Esophagus squamous epithelium (tissue), 5 donors: Measurements from ENCODE around the gene ZDHHC11B. TPM values are rescaled to one million over a fixed set of nuclear protein-coding genes. Genes with fewer than 3 reads are reported as not detected.
"Not testable (repeated sequence)": the region's sequence is repeated elsewhere in the genome, so short reads cannot be mapped to it uniquely, and the experiment has no call there.

Source experiments
- DNase-seq: peaks from one replicate; lab custom pipeline; 2025; lab: John Stamatoyannopoulos, UW
- H3K27ac ChIP-seq, 4 donors: fragments of 200-600 bp; sonication (generic); one replicate each; pipeline ENCODE4 v1.5.1; 2016 to 2019; ENCODE audit warnings: mild to moderate bottlenecking in 1 of 4
- H3K27me3 ChIP-seq, 4 donors: fragments of 200-600 bp; sonication (generic); 1 replicate in 3 of 4; 2 replicates in 1 of 4; pipeline versions ENCODE4 v1.5.1 to v1.6.0; 2017 to 2021; ENCODE audit warnings: antibody characterized with exemption in 1 of 4
- H3K36me3 ChIP-seq, 3 donors: fragments of 200-600 bp; sonication (generic); one replicate each; pipeline ENCODE4 v1.5.1; 2016 to 2019
- H3K4me1 ChIP-seq, 3 donors: fragments of 200-600 bp; sonication (generic); one replicate each; pipeline ENCODE4 v1.5.1; 2017 to 2019
- H3K4me3 ChIP-seq, 4 donors: fragments of 200-600 bp; sonication (generic); 1 replicate in 3 of 4; 2 replicates in 1 of 4; pipeline ENCODE4 v1.5.1; 2016 to 2019; ENCODE audit warnings: mild to moderate bottlenecking in 2 of 4, moderate library complexity in 1 of 4
- H3K9me3 ChIP-seq, 3 donors: fragments of 200-600 bp; sonication (generic); one replicate each; pipeline ENCODE4 v1.5.1; 2016 to 2019
- POLR2A ChIP-seq, 4 donors: fragments of 450-650 bp; IDR thresholded peaks; one replicate each; pipeline ENCODE4 v1.6.1; 2017; ENCODE audit warnings: antibody characterized with exemption in 4 of 4, mild to moderate bottlenecking in 4 of 4, moderate library complexity in 3 of 4
- WGBS, 2 donors: methylation state at CpG; one replicate each; pipeline ENCODE4 v1.1.5; 2018; 5-methylcytosine and 5-hydroxymethylcytosine counted together
- intact Hi-C: fragments of 100-400 bp; cut with DNase I; formaldehyde crosslinking; loops from one replicate; pipeline ENCODE4 v1.15.0; 2022
- total RNA-seq, 4 donors: library from RNA; depleted of rRNA; stranded (reverse); fragments of >200 nt; gene quantifications; one replicate each; pipeline ENCODE4 v1.1.0, GENCODE V29; 2016
- TF ChIP-seq, protein P1 (sequence below), 6 experiments: fragments of 450-650 bp in 4 of 6; fragments of 200-600 bp in 2 of 6; sonication (generic) in 2 of 6; IDR thresholded peaks; one replicate each; pipeline ENCODE4 v1.5.1; 2016 to 2019; ENCODE audit warnings: antibody characterized with exemption in 6 of 6, mild to moderate bottlenecking in 4 of 6, moderate library complexity in 4 of 6
- donor health status: DM: yes; HTN: yes; CAD: no.

ZDHHC11B gene, protein sequence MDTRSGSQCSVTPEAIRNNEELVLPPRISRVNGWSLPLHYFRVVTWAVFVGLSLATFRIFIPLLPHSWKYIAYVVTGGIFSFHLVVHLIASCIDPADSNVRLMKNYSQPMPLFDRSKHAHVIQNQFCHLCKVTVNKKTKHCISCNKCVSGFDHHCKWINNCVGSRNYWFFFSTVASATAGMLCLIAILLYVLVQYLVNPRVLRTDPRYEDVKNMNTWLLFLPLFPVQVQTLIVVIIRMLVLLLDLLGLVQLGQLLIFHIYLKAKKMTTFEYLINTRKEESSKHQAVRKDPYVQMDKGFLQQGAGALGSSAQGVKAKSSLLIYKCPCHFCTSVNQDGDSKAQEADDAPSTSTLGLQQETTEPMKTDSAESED
- total RNA-seq: 1 to 10 TPM in 3 of 4 donors, under 1 TPM in 1; 0.44 to 4.6 (median 2.7) TPM

DNA sequence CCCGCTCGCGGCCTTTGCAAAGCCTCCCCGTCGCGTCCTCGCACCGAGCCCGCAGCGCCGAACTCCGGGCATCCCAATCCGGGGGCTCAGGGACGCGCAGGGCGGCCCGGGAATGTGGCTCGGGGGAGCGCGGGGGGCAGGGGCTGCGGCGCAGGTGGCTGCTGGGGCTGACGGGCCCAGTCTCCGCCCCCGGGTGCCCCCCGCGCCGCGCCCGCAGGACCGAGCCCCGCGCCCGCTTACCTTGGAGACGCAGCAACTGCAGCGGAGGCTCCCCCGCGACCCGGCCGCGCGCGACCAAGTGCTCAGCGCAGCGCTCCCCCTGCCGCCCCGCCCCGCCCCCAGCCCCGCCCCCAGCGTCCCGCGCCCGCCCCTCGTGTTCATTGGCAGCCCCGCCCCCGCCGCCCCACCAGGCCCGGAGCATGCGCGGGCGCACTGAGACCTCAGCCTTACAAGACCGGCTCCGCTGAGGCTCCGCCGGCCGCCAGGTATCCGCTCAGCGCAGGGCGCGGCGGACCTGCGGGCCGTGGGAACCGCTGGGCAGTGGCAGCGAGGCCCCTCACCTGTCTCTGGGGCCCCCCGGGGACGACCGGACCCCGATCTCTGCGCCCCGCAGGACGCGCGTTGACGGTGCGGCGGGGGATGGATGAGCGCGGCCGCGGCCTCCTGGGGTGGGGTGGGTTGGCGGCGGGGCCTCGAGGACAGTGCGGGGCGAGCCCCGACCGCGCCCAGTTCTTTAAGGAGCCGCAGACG lies at the start of gene ZDHHC11B:
TSS of gene ZDHHC11B (minus strand) at position 302 of the 750 bp plus-strand sequence. CDS start 17,810 bp downstream, outside the sequence.
- peak in 1 of 4 donors; percentile 60 for TF ChIP-seq POLR2A (IDR thresholded peaks at IDR 0.05)
- H3K36me3 ChIP-seq, H3K9me3 ChIP-seq, H3K27me3 ChIP-seq, intact Hi-C loops: not testable (repeated sequence)
- Histone ChIP-seq H3K27ac (peak within 1 kb of the TSS; percentile 69 to 80 (median 74)), H3K4me1 (peaks cover 4 to 23% (median 14%) of the 10 kb centered on the region in 3 donors), H3K4me3 (peak within 1 kb of the TSS; percentile 60 to 75 (median 66))
- peak; percentile 52 for DNase-seq
- 0% methylated on average over 1 to 4 of the region's 101 CpGs for WGBS, 2 donors

DNA sequence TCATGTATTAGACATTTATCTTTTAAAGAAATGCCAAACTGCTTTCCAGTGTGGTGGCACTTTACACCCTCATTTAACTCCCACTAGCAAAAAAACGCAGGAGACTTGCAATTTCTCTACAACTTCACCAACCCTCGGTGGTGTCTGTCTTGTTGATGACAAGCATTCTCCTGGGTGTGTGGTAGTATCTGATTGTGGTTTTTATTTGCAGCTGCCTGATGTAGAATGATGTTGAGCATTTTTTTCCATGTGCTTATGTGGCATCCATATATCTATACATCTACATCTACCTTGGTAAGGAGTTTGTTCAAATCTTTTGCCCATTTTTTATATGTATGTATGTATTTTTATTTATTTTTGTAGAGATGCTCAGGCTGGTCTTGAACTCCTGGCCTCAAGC lies 49.5 kb upstream of the ZDHHC11B start:
- WGBS, 2 donors: 81 to 86% methylated on average over 2 of the region's 2 CpGs
- DNase-seq, intact Hi-C loops, H3K4me3 ChIP-seq, H3K36me3 ChIP-seq, H3K27ac ChIP-seq, H3K9me3 ChIP-seq, H3K27me3 ChIP-seq: not testable (repeated sequence)
- H3K4me1 ChIP-seq: peaks cover 0 to 20% (median 0%) of the 10 kb centered on the region in 3 donors

DNA sequence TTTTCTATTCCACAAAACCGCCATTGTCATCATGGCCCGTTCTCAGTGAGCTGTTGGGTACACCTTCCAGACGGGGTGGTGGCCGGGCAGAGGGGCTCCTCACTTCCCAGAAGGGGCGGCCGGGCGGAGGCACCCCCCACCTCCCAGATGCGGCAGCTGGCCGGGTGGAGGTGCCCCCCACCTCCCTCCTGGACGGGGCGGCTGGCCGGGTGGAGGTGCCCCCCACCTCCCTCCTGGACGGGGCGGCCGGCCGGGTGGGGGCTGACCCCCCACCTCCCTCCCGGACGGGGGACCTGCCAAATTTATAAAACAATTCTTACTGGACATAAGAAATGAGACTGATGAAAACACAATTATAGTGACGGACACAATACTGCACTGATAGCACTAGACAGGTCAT lies 43.7 kb upstream of the ZDHHC11B start:
- H3K27ac ChIP-seq, H3K4me3 ChIP-seq, H3K27me3 ChIP-seq, H3K9me3 ChIP-seq, intact Hi-C loops, H3K4me1 ChIP-seq, H3K36me3 ChIP-seq, DNase-seq: not testable (repeated sequence)
- WGBS, 2 donors: 100% methylated on average over 1 to 2 of the region's 19 CpGs

DNA sequence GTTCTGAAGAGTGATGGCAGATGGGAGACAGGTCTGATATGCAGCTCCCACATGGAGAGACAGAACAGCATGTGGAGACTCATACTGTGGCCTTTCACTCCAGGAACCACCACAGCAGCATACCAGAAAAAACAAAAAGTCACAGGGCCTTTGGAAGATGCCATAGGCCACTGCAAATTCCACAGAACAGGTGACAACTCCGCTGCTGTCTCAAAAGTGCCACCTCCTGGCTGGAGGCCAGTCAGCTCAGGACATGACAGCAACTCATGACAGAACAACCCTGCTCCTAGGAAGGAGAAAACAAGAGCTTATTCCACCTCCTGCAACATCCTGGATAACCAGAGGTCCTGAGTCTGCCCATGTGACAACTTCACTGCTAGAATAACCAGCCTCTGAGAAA lies 41.0 kb upstream of the ZDHHC11B start:
- intact Hi-C loops, H3K4me1 ChIP-seq, H3K36me3 ChIP-seq, H3K9me3 ChIP-seq, H3K27ac ChIP-seq, DNase-seq, H3K27me3 ChIP-seq, H3K4me3 ChIP-seq: not testable (repeated sequence)
- WGBS, 2 donors: 11% methylated on average over 1 of the region's 1 CpG; no CpG with 5 or more reads in 1 of the 2 donors

DNA sequence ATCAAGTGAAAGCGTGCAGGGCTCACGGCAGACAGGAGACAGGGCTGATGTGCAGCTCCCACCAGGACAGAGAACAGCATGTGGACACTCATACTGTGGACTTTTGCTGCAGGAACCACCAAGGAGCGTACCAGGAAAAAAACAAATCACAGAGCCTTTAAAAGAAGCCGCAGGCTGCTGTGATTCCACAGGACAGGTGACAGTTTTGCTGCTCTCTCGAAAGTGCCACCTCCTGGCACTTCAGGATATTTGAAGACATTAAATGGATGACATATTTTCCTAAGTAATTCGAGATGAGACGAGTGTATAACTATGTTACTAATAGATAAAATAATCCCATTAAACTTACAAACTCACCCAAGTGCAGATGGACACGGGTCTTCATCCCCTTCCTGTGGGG lies 37.0 kb upstream of the ZDHHC11B start:
- H3K27ac ChIP-seq: no peak overlapping the region
- no peak overlapping the region for H3K4me3 ChIP-seq
- no peaks in the 10 kb centered on the region for H3K27me3 ChIP-seq
- intact Hi-C loops: no loop called here
- no peaks in the 10 kb centered on the region for H3K4me1 ChIP-seq
- TF ChIP-seq POLR2A (IDR thresholded peaks at IDR 0.05): no peak
- TF ChIP-seq, protein P1, sequence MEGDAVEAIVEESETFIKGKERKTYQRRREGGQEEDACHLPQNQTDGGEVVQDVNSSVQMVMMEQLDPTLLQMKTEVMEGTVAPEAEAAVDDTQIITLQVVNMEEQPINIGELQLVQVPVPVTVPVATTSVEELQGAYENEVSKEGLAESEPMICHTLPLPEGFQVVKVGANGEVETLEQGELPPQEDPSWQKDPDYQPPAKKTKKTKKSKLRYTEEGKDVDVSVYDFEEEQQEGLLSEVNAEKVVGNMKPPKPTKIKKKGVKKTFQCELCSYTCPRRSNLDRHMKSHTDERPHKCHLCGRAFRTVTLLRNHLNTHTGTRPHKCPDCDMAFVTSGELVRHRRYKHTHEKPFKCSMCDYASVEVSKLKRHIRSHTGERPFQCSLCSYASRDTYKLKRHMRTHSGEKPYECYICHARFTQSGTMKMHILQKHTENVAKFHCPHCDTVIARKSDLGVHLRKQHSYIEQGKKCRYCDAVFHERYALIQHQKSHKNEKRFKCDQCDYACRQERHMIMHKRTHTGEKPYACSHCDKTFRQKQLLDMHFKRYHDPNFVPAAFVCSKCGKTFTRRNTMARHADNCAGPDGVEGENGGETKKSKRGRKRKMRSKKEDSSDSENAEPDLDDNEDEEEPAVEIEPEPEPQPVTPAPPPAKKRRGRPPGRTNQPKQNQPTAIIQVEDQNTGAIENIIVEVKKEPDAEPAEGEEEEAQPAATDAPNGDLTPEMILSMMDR (IDR thresholded peaks at IDR 0.05): no peak
- DNase-seq: no peak
- H3K36me3 ChIP-seq: no peaks in the 10 kb centered on the region
- WGBS, 2 donors: 86 to 87% methylated on average over 8 of the region's 8 CpGs
- no peaks in the 10 kb centered on the region for H3K9me3 ChIP-seq

DNA sequence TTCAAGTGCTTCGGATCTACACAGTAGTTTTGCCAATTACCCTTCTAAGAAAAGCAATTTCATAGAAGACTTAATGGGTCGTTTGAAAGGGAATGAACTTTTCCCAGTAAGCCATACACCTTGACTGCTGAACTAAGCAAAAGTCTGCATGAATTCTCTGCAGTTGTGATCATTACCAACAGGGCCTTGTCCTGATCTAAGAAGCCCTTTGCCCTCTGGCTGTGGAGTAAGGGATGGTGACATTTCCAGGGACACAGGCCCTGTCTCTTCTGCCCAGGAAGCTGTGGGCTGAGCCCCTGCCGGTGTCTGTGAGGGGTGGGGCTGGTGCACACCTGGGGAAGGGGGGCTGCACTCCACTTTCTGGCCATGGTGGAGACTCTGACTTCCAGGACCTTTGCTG lies 35.7 kb upstream of the ZDHHC11B start:
- Histone ChIP-seq H3K9me3 (no peaks in the 10 kb centered on the region), H3K27me3 (no peaks in the 10 kb centered on the region), H3K4me3 (no peak overlapping the region), H3K4me1 (no peaks in the 10 kb centered on the region), H3K36me3 (no peaks in the 10 kb centered on the region), H3K27ac (no peak overlapping the region)
- TF ChIP-seq POLR2A (IDR thresholded peaks at IDR 0.05): no peak
- TF ChIP-seq, protein P1 (IDR thresholded peaks at IDR 0.05): no peak
- DNase-seq: no peak
- 63 to 72% methylated on average over 2 to 3 of the region's 3 CpGs for WGBS, 2 donors
- intact Hi-C loops: no loop called here

DNA sequence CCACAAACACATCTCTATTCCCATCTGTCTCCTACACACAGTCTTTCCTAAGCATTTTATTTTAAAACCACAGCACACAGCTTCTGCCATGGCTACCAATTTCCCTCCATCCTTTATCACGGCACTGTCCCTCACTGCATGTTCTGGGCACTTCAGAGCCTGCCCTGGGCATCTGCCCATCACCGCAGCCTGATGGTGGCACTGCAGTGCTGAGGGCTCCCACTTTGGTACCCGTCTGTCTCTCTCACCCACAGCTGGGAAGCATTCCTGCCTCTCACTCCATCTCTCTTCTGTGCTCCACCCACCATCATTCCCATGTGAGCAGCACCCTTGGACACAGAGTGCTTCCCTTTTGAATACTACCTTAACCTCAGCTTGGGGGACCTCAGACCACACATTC lies 34.5 kb upstream of the ZDHHC11B start:
- no peak for DNase-seq
- 84 to 86% methylated on average over 3 of the region's 3 CpGs for WGBS, 2 donors

More for the DNA sequence above, 34.5 kb upstream of the ZDHHC11B start:
- Histone ChIP-seq H3K4me1 (no peaks in the 10 kb centered on the region), H3K27ac (no peak overlapping the region), H3K36me3 (no peaks in the 10 kb centered on the region), H3K27me3 (no peaks in the 10 kb centered on the region), H3K4me3 (no peak overlapping the region), H3K9me3 (no peaks in the 10 kb centered on the region)
- TF ChIP-seq, protein P1 (IDR thresholded peaks at IDR 0.05): no peak
- no peak for TF ChIP-seq POLR2A (IDR thresholded peaks at IDR 0.05)
- intact Hi-C loops: no loop called here
